NCI-H82 treated with DMSO at 0.1 percent for 48 hours (cell line): ENCODE measurements around the gene FZD8.

Experiments used
- DNase-seq: peaks from one replicate; lab custom pipeline; 2025; ENCODE audit not compliant: unreplicated experiment; lab: John Stamatoyannopoulos, UW

The FZD8 gene

DNA sequence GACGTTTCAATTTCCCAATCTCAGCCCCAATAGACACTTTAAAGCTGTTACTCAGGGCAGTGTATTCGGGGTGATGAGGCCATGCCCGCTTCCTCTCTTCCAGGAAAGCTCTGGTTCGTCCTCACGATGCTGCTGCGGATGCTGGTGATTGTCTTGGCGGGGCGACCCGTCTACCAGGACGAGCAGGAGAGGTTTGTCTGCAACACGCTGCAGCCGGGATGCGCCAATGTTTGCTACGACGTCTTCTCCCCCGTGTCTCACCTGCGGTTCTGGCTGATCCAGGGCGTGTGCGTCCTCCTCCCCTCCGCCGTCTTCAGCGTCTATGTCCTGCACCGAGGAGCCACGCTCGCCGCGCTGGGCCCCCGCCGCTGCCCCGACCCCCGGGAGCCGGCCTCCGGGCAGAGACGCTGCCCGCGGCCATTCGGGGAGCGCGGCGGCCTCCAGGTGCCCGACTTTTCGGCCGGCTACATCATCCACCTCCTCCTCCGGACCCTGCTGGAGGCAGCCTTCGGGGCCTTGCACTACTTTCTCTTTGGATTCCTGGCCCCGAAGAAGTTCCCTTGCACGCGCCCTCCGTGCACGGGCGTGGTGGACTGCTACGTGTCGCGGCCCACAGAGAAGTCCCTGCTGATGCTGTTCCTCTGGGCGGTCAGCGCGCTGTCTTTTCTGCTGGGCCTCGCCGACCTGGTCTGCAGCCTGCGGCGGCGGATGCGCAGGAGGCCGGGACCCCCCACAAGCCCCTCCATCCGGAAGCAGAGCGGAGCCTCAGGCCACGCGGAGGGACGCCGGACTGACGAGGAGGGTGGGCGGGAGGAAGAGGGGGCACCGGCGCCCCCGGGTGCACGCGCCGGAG, 34.4 kb downstream of the FZD8 start:
- no peak for DNase-seq

DNA sequence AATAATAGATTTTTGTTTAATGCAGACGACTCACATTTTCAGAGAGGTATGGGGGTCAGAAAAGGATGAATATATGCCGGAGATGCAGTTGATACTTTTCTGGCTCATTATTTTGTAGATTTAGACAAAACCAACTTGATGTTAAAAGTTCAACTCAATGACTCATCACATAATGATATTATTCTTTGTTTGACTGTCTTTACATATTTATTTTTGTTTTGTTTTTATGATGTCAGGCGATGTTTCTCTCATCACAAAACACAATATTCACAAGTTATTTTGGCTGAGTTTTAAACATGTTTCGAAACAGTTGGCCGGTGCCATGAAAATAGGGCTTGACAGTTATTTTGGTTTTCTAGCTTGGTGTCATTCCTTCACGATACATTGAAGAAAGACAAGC, 35.7 kb downstream of the FZD8 start:
- no peak for DNase-seq

DNA sequence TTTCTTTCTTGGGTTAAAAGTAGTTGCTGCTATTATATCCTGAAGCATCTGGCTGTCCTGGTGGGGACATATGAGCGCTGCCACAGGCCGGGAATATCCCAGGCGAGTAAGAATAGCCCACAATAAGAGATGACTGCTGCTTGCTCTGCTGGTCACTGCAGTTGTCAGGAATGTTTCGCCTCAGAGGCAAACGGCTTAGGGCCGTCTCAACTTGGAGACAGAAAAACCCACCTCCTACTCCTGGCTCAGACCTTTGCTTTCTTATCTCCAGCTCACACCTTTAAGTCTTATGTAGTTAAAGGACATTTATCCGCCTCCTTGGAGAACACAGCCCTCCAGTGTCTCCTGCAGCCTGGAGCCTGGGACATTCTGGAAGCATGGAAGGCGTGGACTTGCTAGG, 36.9 kb downstream of the FZD8 start, which contains the start of gene GJD4:
Gene GJD4, plus strand, starts transcription at position 151 of the 400 bp plus-strand sequence. Its CDS starts 227 bp downstream, at position 378.
- no peak for DNase-seq

DNA sequence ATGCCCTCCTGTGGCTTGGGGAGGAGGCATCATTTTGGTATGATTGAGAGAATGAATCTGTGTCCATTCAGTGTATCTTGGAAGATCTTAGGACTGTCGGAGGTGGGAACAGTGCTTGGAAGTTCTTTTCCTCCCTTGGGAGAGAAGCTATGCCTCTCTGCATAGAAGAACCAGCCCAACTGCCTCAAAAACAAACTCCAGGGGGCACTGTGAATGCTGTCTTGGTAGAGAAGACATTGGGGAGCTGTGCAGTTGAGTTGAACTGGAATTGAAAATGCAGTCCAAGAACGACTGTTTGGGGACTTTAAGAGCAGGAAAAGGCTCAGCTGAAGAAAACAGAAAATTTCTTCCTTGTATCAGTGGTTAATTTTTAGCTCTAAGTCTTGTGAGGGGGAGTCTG, 41.9 kb downstream of the FZD8 start:
- DNase-seq: peak; percentile 2

DNA sequence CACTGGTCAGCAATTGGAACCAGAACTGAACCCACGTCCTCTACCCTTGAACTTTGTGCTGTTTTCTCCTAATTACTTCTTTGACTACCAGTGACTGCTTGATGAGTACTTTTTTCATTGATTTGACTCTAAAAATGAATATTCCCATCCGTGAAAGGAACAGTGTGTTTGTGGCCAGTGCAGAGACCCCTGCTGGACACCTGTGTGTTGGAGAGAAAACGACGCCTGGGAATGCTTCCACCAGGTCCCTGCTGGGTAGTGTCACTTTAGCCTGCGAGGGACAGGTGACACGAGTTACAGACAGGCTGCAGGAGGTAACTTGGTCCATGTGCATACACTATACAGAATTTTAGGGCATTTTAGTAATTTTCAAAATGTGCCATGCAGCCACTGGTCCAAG, 43.7 kb downstream of the FZD8 start:
- no peak for DNase-seq

DNA sequence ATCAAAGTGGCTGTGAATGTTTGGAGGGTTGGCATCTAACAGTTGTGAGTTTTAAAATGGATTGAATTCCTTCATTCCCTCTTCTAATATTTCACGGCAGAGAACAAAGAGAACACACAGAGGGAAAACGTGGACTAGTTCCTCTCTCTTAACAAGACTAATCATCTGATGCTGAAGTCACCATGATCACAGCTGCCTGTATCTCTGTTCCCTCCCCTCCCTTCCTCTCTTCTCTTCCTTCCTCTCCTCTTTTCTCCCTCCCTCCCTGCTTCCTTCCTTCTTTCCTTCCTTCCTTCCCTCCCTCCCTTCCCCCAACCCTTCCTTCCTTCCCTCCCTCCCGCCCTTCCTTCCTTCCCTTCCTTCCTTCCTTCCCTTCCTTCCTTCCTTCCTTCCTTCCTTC, 47.0 kb downstream of the FZD8 start:
- DNase-seq: no peak

DNA sequence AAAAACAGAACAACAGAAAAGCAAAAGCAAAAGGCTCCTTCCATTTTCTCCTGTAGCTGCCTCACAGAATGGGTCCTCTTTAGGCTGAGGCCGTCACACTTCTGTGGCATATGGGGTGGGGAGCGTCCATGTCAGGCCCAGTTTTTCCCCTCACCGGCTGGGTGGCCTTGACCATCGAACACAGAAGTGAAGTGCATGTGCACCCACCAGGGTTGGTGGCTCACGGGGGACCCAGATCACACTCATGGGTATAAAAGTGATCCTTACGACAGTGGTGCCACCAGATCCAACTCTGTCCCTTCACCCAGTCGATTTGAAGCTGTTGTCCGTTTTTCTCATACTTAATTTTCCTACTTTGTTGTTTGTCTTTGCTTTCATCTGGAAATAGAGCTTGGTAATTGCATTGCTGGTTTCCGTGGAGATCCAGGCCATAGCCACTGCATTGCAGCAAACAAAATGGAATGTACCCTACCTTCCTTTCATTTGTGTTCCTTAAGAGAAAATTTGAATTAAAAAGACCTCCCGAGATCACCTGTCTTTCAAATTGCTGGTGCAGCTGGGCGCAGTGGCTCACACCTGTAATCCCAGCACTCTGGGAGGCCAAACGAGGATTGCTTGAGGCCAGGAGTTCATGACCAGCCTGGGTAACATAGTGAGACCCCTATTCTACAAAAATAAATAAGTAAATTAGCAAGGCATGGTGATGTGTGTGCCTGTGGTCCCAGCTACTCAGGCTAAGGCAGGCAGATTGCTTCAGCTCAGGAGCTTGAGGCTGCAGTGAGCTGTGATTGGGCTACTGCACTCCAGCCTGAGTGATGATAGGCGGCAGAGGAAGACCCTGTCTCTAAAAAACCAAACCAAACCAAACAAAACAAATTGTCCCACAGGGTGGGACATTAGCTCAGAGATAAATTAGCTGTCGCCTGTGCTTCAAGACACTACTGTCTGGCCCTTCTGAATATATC, 47.7 kb downstream of the FZD8 start:
- DNase-seq: no peak

DNA sequence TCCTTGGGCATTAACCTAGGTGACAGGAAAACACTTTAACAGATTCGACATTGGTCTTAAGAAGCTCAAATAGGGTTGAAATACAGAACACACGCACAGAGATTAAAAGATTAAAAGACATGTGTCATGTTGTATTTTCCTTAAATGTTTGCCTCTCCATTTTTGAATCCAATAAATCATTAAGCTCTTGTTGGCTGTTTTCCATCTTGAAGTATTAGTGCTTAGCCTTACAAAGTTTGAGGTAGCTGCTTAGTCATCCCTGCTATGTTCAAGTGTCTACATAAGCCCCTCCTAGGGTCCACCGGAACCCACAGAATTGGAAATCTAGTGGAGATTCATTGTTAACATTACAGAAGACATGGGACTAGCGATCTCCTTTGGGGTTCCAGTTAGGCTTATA, 49.7 kb downstream of the FZD8 start:
- peak; percentile 40 for DNase-seq

DNA sequence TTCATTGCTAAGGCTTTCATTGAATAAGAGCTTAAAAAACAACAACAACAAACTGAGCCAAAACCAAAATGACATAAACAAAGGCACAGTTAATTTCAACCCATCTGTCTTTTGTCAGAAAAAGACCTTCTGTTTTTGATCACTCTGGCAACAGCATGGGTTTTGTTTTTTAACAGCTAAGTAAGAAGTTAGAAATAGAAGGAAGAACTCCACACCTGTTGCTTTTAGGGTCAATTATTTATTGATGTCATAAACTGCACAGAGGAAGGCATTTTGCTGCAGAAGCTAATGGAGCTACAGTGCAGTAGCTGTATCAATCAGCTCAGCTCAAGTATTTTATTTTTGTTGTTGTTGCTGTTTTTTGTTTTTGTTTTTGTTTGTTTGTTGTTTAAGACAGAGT, 53.3 kb downstream of the FZD8 start:
- no peak for DNase-seq
